ENCODE results near the gene GNPTG. TPM values are rescaled to one million over a fixed set of nuclear protein-coding genes. Genes with fewer than 3 reads are reported as not detected.

Gene GNPTG
- total RNA-seq, 1 donor: 26.3 TPM

- DNase-seq (ENCODE audit: low read depth): no peak
- TF ChIP-seq CTCF (IDR thresholded peaks at IDR 0.05; ENCODE audit: insufficient read depth, low read depth, low read length): no peak
- H3K4me3 ChIP-seq (ENCODE audit: low read depth, low read length): peak overlapping the region; percentile 32
Observed at GRCh38 chr16:1343428-1344242, 8.1 kb upstream of the GNPTG start.

- H3K4me3 ChIP-seq (ENCODE audit: low read depth, low read length): no peak overlapping the region
- no peak for DNase-seq (ENCODE audit: low read depth)
- no peak for TF ChIP-seq CTCF (IDR thresholded peaks at IDR 0.05; ENCODE audit: insufficient read depth, low read depth, low read length)
Observed at GRCh38 chr16:1344499-1344898, 7.2 kb upstream of the GNPTG start.

GRCh38 chr16:1345087-1345486 lies 6.6 kb upstream of the GNPTG start:
- H3K4me3 ChIP-seq (ENCODE audit: low read depth, low read length): no peak overlapping the region
- no peak for DNase-seq (ENCODE audit: low read depth)
- no peak for TF ChIP-seq CTCF (IDR thresholded peaks at IDR 0.05; ENCODE audit: insufficient read depth, low read depth, low read length)

- DNase-seq (ENCODE audit: low read depth): no peak
- H3K4me3 ChIP-seq (ENCODE audit: low read depth, low read length): no peak overlapping the region
- no peak for TF ChIP-seq CTCF (IDR thresholded peaks at IDR 0.05; ENCODE audit: insufficient read depth, low read depth, low read length)
Observed at GRCh38 chr16:1345651-1346421, 5.9 kb upstream of the GNPTG start.

GRCh38 chr16:1346422-1347285 lies 5.1 kb upstream of the GNPTG start:
- no peak for DNase-seq (ENCODE audit: low read depth)
- TF ChIP-seq CTCF (IDR thresholded peaks at IDR 0.05; ENCODE audit: insufficient read depth, low read depth, low read length): peak; percentile 32
- H3K4me3 ChIP-seq (ENCODE audit: low read depth, low read length): no peak overlapping the region

GRCh38 chr16:1347286-1347855 lies 4.4 kb upstream of the GNPTG start:
- no peak overlapping the region for H3K4me3 ChIP-seq (ENCODE audit: low read depth, low read length)
- DNase-seq (ENCODE audit: low read depth): no peak
- TF ChIP-seq CTCF (IDR thresholded peaks at IDR 0.05; ENCODE audit: insufficient read depth, low read depth, low read length): no peak
